Measurements from ENCODE around the gene CMSS1.
A peak's percentile ranks its signal among the peaks of the same experiment; 100 is the strongest.

Gene CMSS1

GRCh38 chr3:99929745-99930139 is 112.1 kb downstream of the CMSS1 start:
- peak; percentile 74 for ATAC-seq

GRCh38 chr3:99931059-99931458 is 113.4 kb downstream of the CMSS1 start:
- ATAC-seq, result no peak
- no peak for TF ChIP-seq ZNF8 (CRISPR knock-in tag; IDR thresholded peaks at IDR 0.05)
- TF ChIP-seq TOX (CRISPR knock-in tag; IDR thresholded peaks at IDR 0.05; ENCODE audit: borderline replicate concordance), result no peak
- TF ChIP-seq GLIS3 (CRISPR knock-in tag; IDR thresholded peaks at IDR 0.05), result no peak
- no peak for TF ChIP-seq TCF4 (CRISPR knock-in tag; IDR thresholded peaks at IDR 0.05; ENCODE audit: borderline replicate concordance)
- no peak for TF ChIP-seq ESRRG (CRISPR knock-in tag; IDR thresholded peaks at IDR 0.05)
- no peak for TF ChIP-seq OSR1 (CRISPR knock-in tag; IDR thresholded peaks at IDR 0.05)

More at GRCh38 chr3:99929745-99930139, 112.1 kb downstream of the CMSS1 start:
- no peak for TF ChIP-seq GLIS3 (CRISPR knock-in tag; IDR thresholded peaks at IDR 0.05)
- no peak for TF ChIP-seq TSHZ2 (CRISPR knock-in tag; IDR thresholded peaks at IDR 0.05)
- no peak for TF ChIP-seq ZC3H10 (CRISPR knock-in tag; IDR thresholded peaks at IDR 0.05)
- no peak for TF ChIP-seq SNAI2 (CRISPR knock-in tag; IDR thresholded peaks at IDR 0.05)
- no peak for TF ChIP-seq POU6F1 (CRISPR knock-in tag; IDR thresholded peaks at IDR 0.05; ENCODE audit: borderline replicate concordance, low read depth)
- no peak for TF ChIP-seq BACH2 (CRISPR knock-in tag; IDR thresholded peaks at IDR 0.05; ENCODE audit: borderline replicate concordance)
- no peak for TF ChIP-seq ZNF70 (CRISPR knock-in tag; IDR thresholded peaks at IDR 0.05)
- no peak for TF ChIP-seq OSR1 (CRISPR knock-in tag; IDR thresholded peaks at IDR 0.05)
- no peak; the same call in 1 of the 2 replicates for TF ChIP-seq CREB5 (CRISPR knock-in tag; IDR thresholded peaks at IDR 0.05; ENCODE audit: low read depth)
- TF ChIP-seq TCF4 (CRISPR knock-in tag; IDR thresholded peaks at IDR 0.05; ENCODE audit: borderline replicate concordance), result no peak

- TF ChIP-seq ISL1 (CRISPR knock-in tag; IDR thresholded peaks at IDR 0.05) (no peak), ESRRG (CRISPR knock-in tag; IDR thresholded peaks at IDR 0.05) (no peak)
- ATAC-seq, result no peak
These were observed 116.5 kb downstream of the CMSS1 start for GRCh38 chr3:99933971-99934750.

- no peak for ATAC-seq
- TF ChIP-seq SNAI2 (CRISPR knock-in tag; IDR thresholded peaks at IDR 0.05) (no peak), TSHZ2 (CRISPR knock-in tag; IDR thresholded peaks at IDR 0.05) (no peak), CSRNP3 (CRISPR knock-in tag; IDR thresholded peaks at IDR 0.05) (no peak), ZNF8 (CRISPR knock-in tag; IDR thresholded peaks at IDR 0.05) (no peak), TCF4 (CRISPR knock-in tag; IDR thresholded peaks at IDR 0.05; ENCODE audit: borderline replicate concordance) (no peak), ZC3H10 (CRISPR knock-in tag; IDR thresholded peaks at IDR 0.05) (no peak), ESRRG (CRISPR knock-in tag; IDR thresholded peaks at IDR 0.05) (no peak), ZFP30 (CRISPR knock-in tag; IDR thresholded peaks at IDR 0.05) (no peak), OSR1 (CRISPR knock-in tag; IDR thresholded peaks at IDR 0.05) (no peak), PATZ1 (CRISPR knock-in tag; IDR thresholded peaks at IDR 0.05; ENCODE audit: borderline replicate concordance) (no peak), CREB5 (CRISPR knock-in tag; IDR thresholded peaks at IDR 0.05; ENCODE audit: low read depth) (no peak), ZFP3 (CRISPR knock-in tag; IDR thresholded peaks at IDR 0.05) (no peak), ZNF565 (CRISPR knock-in tag; conservative IDR thresholded peaks at IDR 0.05; ENCODE audit: low read depth) (no peak), TOX (CRISPR knock-in tag; IDR thresholded peaks at IDR 0.05; ENCODE audit: borderline replicate concordance) (no peak)
These were observed 117.5 kb downstream of the CMSS1 start for GRCh38 chr3:99934975-99935797.

Measured in SK-N-SH treated with all-trans-retinoic acid at 6 μM for 48 hours (cell line).